MCF 10A (cell line): ENCODE data around the gene SUPT20HL1. TPM values are rescaled to one million over a fixed set of nuclear protein-coding genes. Genes with fewer than 3 reads are reported as not detected.
A peak's percentile ranks its signal among the peaks of the same experiment; 100 is the strongest.

Experiments used
- BruUV-seq: library from RNA; stranded (reverse); fragments of 400-500 nt; replicated peaks from 2 replicates; lab custom pipeline; 2021; lab: Mats Ljungman, UMichigan
- CTCF ChIA-PET: fragments of 300-600 bp; sonication (Branson Sonifier 250); formaldehyde crosslinking; extraction: SDS; loops from one replicate; lab custom pipeline; 2021; ENCODE audit warnings: antibody characterized with exemption, inconsistent platforms; lab: Yijun Ruan, JAX
- POLR2A ChIA-PET: fragments of 300-600, 350-650 bp; sonication (Branson Sonifier 250); formaldehyde crosslinking; extraction: SDS; loops from one replicate; lab custom pipeline; 2020; ENCODE audit warnings: antibody characterized with exemption, inconsistent platforms; lab: Yijun Ruan, JAX
- DNase-seq: peaks from one replicate; pipeline ENCODE4 v3.0.0-alpha.2; 2018; ENCODE audit not compliant: unreplicated experiment
- H3K27ac Mint-ChIP-seq: one replicate; pipeline ENCODE4 v1.8.0; 2022; ENCODE audit warnings: mild to moderate bottlenecking, low read depth, mixed read lengths; ENCODE audit not compliant: unreplicated experiment
- H3K27me3 Mint-ChIP-seq: one replicate; pipeline ENCODE4 v1.8.0; 2022; ENCODE audit warnings: mixed read lengths; ENCODE audit not compliant: insufficient read depth, unreplicated experiment
- H3K36me3 Mint-ChIP-seq: one replicate; pipeline ENCODE4 v1.8.0; 2022; ENCODE audit warnings: mild to moderate bottlenecking, moderate library complexity, mixed read lengths; ENCODE audit not compliant: insufficient read depth, unreplicated experiment
- H3K4me1 Mint-ChIP-seq: one replicate; pipeline ENCODE4 v1.8.0; 2022; ENCODE audit warnings: mixed read lengths; ENCODE audit not compliant: insufficient read depth, unreplicated experiment
- H3K4me3 Mint-ChIP-seq: one replicate; pipeline ENCODE4 v1.8.0; 2022; ENCODE audit warnings: mild to moderate bottlenecking, moderate library complexity, mixed read lengths; ENCODE audit not compliant: unreplicated experiment
- H3K9me3 Mint-ChIP-seq: one replicate; pipeline ENCODE4 v1.8.0; 2022; ENCODE audit warnings: mixed read lengths; ENCODE audit not compliant: unreplicated experiment
- intact Hi-C: fragments of 100-400 bp; cut with micrococcal nuclease; formaldehyde crosslinking; loops from 2 replicates; pipeline ENCODE4 v1.14.1; 2022
- total RNA-seq: library from RNA; stranded (reverse); gene quantifications from 2 replicates; pipeline ENCODE4 v1.2.3, GENCODE V29; 2022
- TF ChIP-seq, protein P1 (sequence below): fragments of 200-600 bp; IDR thresholded peaks from one replicate; pipeline ENCODE4 v1.8.0; 2022; ENCODE audit warnings: antibody characterized with exemption, mild to moderate bottlenecking; ENCODE audit not compliant: unreplicated experiment

The SUPT20HL1 gene
- total RNA-seq, 1 experiment from 2014 or later, result not detected

- H3K4me3 Mint-ChIP-seq, result no peak overlapping the region
- ChIA-PET CTCF (interaction anchor here (0.6 to 4.7 kb wide), 31 partner anchors 10 to 1383 kb away, joined by 3 to 39 read pairs (median 4); partner anchors contain the start of gene SUPT20HL1), POLR2A (interaction anchor here (0.7 kb wide), 1 partner anchor 467 kb away, joined by 3 read pairs; no protein-coding TSS in a partner anchor)
- no peak overlapping the region for H3K27ac Mint-ChIP-seq
- DNase-seq, result peak; percentile 74
- intact Hi-C loops, result loop anchor here (1.0 kb wide), 1 partner anchor 112 kb away; no protein-coding TSS in a partner anchor
- TF ChIP-seq, protein P1, sequence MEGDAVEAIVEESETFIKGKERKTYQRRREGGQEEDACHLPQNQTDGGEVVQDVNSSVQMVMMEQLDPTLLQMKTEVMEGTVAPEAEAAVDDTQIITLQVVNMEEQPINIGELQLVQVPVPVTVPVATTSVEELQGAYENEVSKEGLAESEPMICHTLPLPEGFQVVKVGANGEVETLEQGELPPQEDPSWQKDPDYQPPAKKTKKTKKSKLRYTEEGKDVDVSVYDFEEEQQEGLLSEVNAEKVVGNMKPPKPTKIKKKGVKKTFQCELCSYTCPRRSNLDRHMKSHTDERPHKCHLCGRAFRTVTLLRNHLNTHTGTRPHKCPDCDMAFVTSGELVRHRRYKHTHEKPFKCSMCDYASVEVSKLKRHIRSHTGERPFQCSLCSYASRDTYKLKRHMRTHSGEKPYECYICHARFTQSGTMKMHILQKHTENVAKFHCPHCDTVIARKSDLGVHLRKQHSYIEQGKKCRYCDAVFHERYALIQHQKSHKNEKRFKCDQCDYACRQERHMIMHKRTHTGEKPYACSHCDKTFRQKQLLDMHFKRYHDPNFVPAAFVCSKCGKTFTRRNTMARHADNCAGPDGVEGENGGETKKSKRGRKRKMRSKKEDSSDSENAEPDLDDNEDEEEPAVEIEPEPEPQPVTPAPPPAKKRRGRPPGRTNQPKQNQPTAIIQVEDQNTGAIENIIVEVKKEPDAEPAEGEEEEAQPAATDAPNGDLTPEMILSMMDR, result peak; percentile 75
- no peaks in the 10 kb centered on the region for H3K9me3 Mint-ChIP-seq
- no peaks in the 10 kb centered on the region for H3K36me3 Mint-ChIP-seq
- H3K27me3 Mint-ChIP-seq, result peaks cover 29% of the 10 kb centered on the region
- no TSS peak for BruUV-seq
- no peaks in the 10 kb centered on the region for H3K4me1 Mint-ChIP-seq
These were observed 11.0 kb downstream of the SUPT20HL1 start for GRCh38 chrX:24371391-24371972.

DNA sequence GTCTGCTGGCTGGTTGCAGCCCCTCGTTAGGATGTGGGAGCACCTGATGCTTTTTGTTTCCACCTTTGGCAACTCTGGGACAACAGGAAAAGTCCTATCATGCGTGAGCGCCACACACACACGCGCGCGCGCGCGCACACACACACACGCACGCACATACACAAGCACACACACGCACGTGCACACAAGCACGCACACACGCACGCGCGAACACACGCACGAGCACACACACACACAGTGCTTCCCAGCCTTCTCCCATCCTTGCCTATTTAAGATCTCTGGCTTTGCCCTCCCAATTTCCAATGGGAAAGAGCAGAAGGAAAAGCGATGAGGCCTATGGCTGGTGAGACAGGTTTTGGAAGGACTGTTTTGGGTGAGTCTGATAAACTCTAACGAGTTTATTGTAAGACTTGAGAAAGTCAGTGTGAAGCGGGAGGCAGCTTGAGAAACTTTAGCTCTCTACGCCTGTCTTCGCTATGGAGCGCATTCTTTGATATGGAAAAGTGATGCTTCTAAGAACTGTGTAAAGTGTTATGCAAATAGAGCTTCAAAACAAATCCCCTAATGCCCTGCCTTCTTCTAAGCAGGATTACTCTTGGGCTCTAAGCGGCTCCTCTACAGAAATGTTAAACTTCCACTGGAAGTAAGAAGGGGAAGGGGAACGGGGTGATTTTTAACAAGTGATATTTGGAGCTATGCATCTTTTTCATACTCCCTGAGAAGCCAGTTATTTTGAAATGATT is 11.8 kb downstream of the SUPT20HL1 start:
- Mint-ChIP-seq H3K9me3 (no peaks in the 10 kb centered on the region), H3K36me3 (no peaks in the 10 kb centered on the region), H3K27ac (no peak overlapping the region), H3K27me3 (peaks cover 22% of the 10 kb centered on the region), H3K4me3 (no peak overlapping the region), H3K4me1 (no peaks in the 10 kb centered on the region)
- CTCF ChIA-PET, result interaction anchor here (0.6 to 4.7 kb wide), 23 partner anchors 9 to 1383 kb away, joined by 3 to 39 read pairs (median 4); no protein-coding TSS in a partner anchor
- POLR2A ChIA-PET, result interaction anchor here (0.7 kb wide), 1 partner anchor 467 kb away, joined by 3 read pairs; no protein-coding TSS in a partner anchor
- intact Hi-C loops, result no loop called here
- BruUV-seq, result no TSS peak
- TF ChIP-seq, protein P1, result no peak
- DNase-seq, result no peak

GRCh38 chrX:24375600-24376131 is 15.2 kb downstream of the SUPT20HL1 start:
- no peak for DNase-seq
- Mint-ChIP-seq H3K27me3 (peaks cover 19% of the 10 kb centered on the region), H3K4me1 (no peaks in the 10 kb centered on the region), H3K4me3 (no peak overlapping the region), H3K27ac (no peak overlapping the region), H3K36me3 (no peaks in the 10 kb centered on the region), H3K9me3 (no peaks in the 10 kb centered on the region)
- CTCF ChIA-PET, result interaction anchor here (0.6 to 1.5 kb wide), 2 partner anchors 18 to 1326 kb away, joined by 3 to 5 read pairs; no protein-coding TSS in a partner anchor
- intact Hi-C loops, result no loop called here
- TF ChIP-seq, protein P1, result no peak
- BruUV-seq, result no TSS peak
- POLR2A ChIA-PET, result no interaction called here

DNA sequence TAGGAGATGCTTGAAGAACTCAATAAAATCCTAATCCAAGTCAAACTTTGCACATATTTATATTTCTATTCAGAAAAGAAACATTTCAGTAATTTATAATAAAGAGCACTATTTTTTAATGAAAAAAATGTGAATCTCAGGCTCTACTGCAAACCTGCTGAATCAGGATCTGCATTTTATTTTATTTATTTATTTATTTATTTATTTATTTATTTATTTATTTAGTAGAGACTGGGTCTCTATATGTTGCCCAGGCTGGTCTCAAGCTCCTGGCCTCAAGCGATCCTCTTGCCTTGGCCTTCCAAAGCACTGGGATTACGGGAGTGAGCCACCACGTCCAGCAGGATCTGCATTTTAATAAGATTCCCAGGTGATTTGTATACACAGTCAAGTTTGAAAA is 16.0 kb downstream of the SUPT20HL1 start:
- Mint-ChIP-seq H3K27ac (no peak overlapping the region), H3K36me3 (no peaks in the 10 kb centered on the region)
- no peak for DNase-seq

More for the DNA sequence above, 16.0 kb downstream of the SUPT20HL1 start:
- no peak overlapping the region for H3K4me3 Mint-ChIP-seq
- POLR2A ChIA-PET, result no interaction called here
- no peaks in the 10 kb centered on the region for H3K9me3 Mint-ChIP-seq
- TF ChIP-seq, protein P1, result no peak
- intact Hi-C loops, result no loop called here
- no TSS peak for BruUV-seq
- H3K4me1 Mint-ChIP-seq, result no peaks in the 10 kb centered on the region
- CTCF ChIA-PET, result interaction anchor here (0.6 kb wide), 1 partner anchor 1325 kb away, joined by 5 read pairs; no protein-coding TSS in a partner anchor
- H3K27me3 Mint-ChIP-seq, result peaks cover 26% of the 10 kb centered on the region
